Activated T-cell treated with anti-CD3 and anti-CD28 coated beads for 24 hours (primary cell): ENCODE results near the gene PLXNA3.
A peak's percentile ranks its signal among the peaks of the same experiment; 100 is the strongest.
"Not testable (repeated sequence)": the region's sequence is repeated elsewhere in the genome, so short reads cannot be mapped to it uniquely, and the experiment has no call there.

ENCODE experiments used
- DNase-seq: peaks from one replicate; pipeline ENCODE4 v3.0.0-alpha.2; 2020; ENCODE audit warnings: low read depth

Gene PLXNA3

DNA sequence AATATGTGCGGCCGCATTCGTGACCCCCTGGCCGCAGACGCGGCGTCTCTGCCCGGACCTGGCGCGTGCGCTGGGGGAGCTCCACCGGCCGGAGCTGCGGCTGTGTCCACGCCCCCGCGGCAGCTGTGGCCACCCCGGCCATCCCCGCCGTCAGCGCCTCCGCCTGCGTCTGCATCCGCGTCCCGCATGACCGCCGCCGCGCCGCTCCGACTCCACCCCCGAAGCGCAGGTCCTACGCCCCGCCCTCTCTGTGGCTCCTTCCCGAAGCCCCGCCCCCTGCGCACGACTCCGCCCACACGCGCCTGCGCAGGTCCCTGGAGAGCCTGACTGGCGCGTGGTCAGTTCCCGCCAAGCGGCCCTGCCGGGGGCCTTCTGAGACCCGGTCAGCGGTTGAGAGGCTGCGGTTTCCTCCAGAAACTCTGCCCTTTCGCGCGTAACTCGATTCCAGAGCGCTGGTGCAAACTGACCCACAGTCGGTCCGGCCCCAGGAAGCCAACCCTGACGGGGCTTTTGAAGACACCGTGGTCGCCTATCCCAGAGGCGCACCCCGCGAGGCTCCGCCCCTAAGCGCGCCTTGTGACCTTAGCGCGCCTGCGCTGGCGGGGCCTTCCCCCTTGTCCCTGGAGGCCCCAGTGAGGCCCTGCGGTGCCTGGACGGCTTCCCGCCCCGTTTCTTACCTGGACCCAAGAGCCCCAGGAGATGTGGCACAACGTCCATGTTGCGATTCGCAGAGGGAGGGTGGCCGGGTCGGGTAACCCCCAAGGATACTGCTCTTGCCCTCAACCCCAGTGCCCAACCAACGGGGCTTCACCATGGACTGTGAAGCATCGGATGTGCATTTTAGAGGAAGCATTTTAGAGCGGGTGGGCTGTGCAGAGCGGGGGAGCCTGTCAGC, 20.9 kb downstream of the PLXNA3 start, which contains the start of gene LAGE3:
TSS of gene LAGE3 (minus strand) at position 554 of the 895 bp plus-strand sequence. CDS start at position 188, 366 bp downstream.
- DNase-seq: peak; percentile 91

DNA sequence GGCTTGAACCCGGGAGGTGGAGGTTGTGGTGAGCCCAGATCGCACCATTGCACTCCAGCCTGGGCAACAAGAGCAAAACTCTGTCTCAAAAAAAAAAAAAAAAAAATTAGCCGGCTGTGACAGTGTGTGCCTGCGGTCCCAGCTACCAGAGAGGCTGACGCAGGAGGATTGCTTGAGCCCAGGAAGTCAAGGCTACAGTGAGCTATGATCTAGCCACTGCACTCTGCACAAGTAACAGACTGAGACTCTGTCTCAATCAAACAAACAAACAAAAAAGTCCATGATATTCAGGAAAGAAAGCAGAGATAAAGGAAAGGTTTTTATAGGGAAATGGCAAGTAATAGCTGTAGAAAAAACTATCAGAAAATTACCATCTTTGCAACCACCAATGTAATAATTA, 23.1 kb downstream of the PLXNA3 start:
- DNase-seq: no peak

DNA sequence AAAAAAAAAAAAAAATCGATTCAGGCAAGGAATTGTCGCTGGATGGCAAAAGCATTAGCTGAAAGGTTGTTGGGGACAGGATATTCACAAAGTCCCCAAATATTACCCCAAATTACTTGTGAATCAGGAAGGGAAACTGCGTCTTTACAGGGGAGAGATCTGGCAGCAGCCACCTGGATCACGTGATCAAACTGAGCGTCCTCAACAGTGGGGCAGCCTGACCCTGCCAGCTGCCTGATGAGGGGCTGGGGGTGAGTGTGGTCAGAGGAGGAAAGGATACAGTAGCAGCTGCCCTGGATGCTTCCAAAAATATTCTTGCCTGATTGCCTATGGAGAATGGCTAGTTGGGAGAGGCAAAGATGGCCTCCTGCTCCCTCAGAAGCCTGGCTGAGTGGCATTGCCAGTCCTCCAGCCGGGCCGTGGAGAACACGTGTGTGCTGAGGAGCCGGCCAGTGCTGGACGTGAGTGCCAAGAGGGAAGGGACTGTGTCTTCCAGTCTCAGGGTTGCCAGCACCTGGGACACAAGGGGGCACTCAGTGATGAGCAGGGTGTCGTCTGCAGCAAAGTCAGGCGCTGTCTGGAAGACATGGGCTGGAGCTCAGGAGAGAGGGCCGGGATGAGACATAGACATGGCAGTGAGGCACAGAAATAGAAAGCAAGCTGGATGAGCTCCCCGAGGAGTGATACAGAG, 24.0 kb downstream of the PLXNA3 start:
- DNase-seq: no peak

DNA sequence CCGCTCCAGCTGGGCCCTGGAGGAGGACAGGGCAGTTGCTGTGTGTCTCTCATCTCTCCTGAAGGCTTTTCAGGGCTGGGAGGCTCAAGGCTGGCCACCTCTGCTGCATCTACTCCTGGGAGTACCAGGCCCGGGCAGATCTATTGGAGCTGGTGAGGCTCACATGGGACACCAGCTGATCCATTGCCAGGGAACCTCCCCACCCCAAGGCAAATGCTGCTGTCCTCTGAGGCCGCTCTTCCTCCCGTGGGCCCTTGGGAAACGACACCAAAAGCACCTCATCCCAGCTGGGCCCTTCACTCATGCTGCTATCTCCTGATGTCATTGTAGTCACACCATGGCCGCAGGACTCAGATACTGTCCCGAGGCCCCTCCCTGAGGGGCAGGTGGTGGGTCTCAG, 24.7 kb downstream of the PLXNA3 start:
- DNase-seq: no peak

DNA sequence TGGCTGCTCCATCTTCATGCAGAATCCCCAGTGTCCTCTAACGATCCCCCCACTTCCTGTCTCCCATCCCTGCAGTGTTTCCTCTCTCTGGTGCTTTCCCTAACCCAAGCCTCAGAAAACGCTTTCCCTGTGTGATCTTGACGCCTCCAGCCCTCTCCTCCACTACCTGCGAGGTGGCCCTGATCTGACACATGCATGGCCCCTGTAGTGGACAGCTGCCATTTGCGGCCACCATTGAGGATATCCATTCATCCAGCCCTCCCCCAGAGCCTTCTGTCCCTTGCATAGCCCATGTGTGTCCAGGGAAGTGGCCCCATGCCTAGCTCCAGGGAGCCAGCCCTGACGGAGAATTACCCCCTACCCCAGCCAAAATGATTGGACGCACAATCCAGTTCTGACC, 25.2 kb downstream of the PLXNA3 start:
- DNase-seq: no peak

DNA sequence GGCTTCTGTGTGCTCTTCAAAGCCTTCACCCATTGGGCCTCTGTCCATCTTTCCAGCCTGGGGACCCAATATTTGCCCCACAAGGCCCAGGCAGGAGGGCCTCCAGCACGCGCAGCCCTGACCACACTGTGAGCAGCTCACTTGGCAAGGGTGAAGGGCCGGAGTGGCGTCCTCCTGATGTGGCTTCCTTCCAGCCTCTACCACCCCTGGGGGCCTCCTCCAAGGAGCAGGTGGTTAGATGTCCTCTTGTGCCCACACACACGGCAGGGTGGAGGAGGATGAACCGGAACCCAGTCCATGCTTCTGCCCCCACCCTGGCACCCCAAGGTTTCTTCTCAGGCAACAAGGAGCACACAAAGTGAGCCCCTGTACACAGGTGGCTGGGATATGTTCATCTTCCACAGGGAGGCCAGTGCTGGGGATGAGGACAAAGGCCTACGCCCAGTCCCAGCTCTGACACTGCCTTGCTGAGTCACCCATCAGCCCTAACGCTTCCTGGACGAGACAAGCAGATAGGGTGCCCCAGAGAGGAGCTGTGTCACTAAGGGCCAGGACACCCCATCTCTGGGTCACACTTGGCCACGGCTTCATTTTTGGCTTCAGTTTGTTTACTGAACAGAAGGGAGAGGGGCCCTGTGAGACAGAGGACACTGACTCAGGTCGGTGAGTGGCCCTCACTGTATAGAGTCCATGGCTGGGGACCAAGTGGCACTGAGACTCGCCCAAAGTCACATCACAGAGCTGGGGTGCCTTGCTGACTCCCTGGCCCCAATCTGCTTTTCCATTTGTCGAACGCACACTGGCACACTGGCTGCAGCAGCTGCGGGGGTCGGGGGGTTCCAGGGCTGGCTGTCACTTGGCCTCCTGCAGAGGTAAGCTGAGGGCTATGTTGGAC, 26.4 kb downstream of the PLXNA3 start:
- no peak for DNase-seq

DNA sequence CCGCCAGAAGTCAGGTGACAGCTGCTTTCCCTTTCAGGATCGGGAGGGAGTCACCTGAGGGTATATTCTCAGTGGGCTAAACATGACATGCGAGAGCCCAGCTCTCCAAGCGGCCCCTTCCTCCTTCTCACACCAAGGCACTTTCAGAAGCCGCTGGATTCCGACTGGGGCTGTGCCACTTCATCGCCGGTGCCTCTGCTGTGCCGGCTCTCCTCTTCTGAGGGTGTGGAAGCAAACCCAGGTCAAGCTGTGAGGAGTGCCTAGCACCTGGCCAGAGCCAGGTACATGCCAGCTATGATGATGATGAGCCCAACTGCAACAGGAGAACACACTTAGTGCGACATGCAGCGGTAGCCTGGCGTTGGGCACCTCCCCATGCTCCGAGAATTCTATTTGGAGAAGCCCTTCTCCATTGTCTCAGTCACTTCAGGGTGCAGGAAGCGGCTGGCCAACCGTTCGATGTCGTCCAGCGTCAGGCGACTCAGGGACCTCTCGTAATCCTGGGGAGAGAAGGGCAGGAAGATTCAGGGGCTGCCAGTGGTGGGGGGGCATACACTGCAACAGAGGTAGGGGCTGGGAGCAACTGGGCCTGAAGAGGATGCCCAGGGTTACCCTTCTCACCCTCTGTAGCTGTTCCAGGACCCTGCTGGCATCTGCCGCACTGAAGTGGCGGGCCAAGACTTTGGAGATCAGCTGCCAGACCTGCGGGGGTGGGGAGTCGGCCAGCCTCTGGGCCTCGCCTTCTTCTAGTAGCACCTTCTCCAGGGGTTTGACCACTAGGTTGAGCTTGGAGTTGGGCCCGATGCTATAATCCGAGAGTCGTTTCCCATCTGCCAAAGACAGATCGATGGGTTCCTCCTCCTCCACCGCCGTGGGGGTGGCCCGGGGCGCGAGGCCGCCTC, 27.3 kb downstream of the PLXNA3 start:
- DNase-seq: no peak

DNA sequence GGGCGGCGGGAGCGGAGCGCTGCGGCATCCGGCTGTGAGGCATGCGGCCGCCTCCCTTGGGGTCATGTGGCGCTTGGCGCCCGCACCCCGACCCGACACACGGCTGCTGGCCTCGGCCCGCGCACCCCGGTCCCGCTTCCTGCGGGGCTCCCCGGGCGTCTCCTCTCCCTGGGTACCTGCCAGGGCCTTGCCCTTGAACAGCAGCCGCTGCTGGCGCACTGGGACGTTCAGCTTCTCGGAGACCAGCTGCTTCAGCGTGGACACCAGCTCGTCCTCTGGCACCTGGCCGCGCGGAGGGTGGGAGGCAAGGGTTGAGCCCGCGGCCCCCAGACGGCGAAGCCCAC, 27.9 kb downstream of the PLXNA3 start:
- no peak for DNase-seq

DNA sequence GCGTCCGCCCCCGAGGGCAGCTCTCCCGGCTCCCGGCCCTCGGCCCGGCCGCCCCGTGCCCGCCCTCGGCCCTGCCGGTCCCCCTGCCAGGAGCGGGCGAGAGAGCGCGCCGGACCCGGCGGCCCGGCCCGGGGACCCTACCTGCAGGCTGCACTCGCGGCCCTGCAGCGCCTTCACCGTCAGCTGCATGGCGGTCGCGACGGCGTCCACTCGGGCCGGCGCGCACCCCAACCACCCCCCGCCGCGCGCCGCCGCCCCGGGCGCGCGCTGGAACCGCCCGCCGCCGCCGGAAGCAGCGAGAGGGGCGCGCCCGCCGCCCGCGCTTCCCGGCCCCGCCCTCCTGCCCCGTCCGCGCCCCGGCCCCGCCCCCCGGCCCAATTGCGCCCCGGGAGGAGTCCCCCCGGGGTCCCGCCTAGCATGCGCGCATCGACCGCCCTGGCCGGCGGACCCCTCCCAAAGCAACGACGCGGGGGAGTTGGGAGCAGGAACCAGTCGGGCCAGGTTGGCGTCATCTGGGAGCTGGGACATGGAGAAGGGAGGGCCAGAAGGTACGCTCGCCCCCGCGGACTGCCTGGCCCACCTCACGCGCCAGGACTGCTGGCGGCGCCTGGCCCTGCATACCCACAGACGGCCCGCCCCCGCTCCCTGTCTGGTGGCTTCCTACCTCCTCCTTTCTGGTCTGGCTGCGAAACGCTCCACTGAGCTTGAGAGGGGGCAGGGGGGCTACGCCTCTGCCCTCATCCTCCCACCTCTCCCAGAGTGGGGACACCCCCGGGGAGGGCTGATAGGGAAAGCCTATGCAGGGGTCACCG, 28.5 kb downstream of the PLXNA3 start, which contains the start of gene UBL4A:
TSS of gene UBL4A (minus strand) at position 220 of the 812 bp plus-strand sequence. CDS start at position 189, 31 bp downstream.
- DNase-seq: peak; percentile 37

DNA sequence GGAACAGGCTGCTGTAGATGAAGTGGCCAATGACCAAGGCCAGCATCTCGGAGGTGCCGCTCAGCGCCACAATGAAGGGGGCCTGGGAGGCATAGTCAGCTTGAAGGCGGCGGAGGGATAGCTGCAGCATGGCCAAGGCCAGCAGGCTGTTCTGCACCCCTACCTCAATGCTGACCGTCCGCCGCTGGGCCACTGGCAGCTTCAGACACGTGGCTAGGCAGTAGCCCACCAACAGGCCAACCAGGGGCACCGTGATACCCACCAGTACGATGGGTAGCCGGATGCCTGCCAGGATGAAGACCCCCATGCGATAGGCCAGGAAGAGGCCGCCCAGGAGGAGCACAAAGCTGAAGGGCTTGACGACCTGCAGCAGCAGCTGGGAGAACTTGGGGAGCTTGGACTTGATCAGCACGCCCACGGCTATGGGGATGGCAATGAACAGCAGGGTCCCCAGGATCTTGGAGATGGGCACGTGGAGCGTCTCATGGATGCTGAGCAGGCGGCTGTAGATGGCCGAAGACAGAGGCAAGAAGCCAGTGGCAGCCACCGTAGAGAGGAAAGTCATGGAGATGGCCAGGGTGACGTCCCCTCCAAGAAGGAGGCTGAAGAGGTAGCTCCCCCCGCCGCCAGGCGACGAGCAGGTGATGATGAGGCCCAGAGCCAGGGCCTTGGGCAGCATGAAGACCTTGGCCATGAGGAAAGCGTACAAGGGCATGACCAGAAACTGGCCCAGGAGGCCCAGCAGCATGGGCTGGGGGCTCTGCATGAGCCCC, 29.6 kb downstream of the PLXNA3 start:
- DNase-seq: no peak

DNA sequence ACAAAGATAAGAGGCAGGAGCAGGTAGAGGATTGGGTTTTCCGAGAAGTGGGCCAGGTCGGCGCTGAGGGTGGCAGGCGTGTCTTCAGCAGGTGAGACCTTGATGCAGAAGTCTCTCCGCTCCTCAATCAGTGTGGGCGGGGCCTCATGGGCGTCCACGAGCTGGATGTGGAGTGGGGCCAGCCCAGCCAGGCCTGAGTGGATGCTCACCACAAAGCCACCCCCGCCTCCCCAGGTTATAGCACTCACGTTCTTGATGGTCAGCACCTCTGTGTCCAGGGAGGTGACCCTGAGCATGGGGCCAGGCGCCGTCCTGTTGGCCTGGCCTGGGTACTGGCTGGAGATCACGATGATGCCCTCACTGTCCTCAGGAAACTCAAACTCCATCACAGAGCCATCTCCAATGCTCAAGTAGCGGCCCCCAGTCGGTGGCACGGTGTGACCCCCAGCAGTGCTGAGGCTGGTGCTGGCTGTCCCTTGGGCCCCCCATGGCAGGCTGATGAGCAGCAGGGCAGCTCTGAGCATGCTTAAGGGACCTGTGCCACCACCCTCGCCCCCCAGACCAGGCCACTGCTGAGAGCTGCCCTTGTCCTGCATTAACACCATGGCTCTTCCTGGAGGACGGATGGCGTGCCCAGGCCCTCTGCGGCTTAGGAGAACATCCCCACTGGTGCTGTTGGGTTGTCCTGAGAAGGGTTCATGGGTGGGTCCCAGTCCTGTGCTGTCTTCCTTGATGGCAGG, 30.4 kb downstream of the PLXNA3 start:
- no peak for DNase-seq

DNA sequence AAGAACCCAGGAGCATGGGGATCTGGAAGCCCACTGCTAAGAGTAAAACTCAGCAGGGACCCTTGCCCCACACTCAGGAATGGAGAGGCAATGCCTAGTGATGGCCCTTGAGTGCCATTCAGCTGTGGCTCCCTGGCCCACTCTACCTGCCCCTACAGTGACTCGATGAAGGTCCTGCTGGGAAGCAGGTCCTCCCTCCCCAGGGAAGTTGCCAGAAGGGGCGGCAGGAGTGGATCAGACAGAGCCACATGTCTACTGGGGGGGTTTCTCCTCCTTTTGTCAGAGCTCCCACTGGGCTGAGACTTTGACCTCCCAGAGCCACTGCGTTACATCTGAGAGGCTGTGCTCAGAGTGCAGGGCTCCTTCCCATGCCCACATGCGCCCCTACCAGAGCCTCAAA, 31.1 kb downstream of the PLXNA3 start:
- DNase-seq: no peak

DNA sequence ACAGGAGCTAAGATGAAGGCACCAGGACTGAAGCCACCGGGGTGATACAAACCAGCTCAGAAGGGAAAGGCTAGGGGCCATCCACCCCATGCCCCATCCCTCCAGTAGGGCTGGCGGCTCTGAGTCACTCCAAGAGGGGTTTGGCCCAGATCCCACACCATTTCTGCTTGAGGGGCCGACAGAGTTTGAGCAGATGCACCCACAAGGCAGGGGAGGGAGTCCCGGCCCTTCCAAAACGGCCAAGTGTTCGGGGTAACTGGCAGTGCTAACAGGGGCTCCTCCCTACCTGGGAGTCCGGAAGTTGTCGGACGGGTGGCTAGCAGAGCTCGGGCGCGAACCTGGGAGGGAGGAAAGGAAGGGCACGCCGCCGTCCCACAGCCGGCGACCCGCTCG, 31.9 kb downstream of the PLXNA3 start:
- no peak for DNase-seq

DNA sequence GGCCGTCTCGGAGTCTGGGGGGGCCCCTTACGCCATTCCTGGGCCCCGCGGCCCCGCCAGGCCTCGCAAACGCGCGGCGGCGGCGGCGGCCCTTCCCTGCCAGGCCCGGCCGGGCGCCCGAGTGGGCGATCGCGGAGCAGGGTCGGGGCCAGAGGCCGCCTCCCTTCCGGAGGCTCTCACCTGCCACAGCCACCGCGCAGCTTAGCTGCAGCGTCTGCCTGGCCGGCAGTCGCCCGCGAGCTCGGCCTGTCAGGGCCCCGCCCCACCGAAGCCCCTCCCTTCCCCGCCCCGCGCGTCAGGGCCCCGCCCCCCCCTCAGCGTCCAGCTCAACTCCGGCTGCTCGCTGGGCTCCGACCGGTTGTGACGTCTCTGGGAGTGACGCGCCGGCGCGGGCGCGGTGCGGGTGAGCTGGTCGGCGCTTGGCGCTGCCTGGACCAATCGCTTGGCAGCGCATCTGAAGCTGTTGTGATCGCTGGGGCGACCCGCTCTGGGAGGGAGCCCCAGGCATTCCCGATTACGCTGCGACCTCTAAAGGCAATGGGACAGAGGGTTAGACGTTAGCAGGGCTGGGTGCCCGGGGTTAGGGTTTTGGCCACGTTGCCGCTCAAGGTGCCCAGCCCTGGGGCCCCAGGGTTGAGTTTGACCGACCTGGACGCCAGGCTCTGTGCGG, 32.5 kb downstream of the PLXNA3 start, which contains the start of gene SLC10A3:
TSS of gene SLC10A3 (minus strand) at position 216 of the 670 bp plus-strand sequence. CDS start 1,689 bp downstream, outside the sequence.
- DNase-seq: peak; percentile 81

DNA sequence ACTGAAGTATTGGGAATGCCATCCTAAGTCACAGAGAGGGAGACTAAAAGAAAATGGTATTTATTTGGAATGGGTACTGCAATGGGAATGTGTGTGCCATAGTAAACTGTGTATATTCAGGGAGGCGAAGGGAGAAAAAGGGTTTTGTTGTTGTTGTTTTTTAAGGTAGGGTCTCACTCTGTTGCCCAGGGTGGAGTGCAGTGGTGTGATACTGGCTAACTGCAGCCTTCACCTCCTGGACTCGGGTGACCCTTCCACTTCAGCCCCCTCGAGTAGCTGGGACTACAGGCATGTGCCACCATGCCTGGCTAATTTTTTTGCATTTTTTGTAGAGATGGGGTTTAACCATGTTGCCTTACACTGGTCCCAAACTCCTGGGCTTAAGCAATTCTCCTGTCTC, 36.6 kb downstream of the PLXNA3 start:
- no peak for DNase-seq

DNA sequence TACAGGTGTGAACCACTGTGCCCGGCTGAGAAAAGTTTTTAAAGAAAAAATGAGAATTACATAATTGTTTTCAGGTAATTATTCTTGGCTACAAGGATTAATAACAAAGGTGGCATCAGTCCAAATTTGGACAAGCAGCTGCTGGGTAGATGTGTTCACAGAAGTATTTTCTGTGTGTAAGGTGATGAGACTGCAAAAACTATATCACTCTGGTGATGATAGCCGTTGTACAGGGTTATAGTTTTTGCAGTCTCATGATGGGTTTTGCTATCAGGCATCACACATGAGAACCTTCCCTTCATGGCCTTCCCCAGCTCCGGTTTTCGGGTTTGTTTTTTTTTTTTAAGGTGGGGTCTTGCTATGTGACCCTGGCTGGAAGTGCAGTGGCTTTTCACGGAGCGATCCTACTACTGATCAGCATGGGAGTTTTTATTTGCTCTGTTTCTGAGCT, 37.4 kb downstream of the PLXNA3 start:
- DNase-seq: no peak

DNA sequence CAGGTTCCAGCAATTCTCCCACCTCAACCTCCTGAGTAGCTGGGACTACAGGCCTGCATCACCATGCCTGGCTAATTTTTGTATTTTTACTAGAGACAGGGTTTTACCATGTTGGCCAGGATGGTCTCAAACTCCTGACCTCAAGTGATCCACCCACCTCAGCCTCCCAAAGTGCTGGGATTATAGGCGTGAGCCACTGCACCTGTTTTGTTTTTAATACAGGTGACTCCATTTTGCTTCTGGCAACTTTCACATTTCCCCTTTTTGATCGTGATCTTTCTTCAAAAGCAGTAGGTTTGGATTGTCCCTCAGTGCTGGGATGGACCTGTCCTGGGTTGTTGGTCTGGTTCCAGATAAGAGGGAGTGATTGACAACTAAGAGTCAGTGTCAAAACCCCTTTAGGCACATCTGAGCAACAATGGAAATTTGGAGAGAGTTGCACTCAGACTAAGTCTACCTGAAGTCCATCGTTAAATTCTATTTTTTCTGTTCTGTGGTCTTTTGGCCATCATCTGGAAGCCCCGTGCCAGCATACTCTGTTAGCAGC, 38.6 kb downstream of the PLXNA3 start:
- DNase-seq: not testable (repeated sequence)

DNA sequence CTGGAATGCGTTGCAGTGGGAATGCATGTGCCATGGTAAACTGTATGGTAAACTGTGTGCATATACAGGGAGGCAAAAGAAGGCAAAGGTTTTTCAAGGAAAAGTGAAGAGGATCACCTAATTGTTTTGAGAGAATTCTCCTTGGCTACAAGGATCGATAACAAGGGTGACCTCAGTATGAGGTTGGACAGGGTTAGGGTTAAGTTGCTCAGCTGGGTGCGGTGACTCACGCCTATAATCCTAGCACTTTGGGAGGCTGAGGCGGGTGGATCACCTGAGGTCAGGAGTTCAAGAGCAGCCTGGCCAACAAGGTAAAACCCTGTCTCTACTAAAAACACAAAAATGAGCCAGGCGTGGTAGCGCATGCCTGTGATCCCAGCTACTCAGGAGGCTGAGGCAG, 43.3 kb downstream of the PLXNA3 start:
- not testable (repeated sequence) for DNase-seq
